ENCODE results near the gene FOXK1.

FOXK1 gene

DNA sequence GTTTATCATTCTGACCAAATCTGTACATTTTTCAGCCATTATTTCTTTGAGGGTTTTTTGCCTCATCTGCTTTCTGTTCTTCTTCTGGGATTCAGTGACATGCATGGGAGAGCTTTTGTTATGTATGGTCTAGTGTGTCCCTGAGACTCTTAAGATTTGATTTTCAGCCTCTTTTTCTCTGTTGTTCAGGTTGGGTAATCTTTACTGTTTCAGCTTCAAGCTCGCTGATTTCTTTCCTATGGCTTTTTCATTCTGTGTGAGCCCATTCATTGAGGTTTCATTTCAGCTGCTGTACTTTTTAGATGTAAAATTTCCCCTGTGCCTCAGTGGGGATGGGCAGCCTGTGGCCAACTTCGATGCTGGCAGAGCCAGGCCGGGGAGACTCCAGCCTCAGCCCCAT, 38.1 kb downstream of the FOXK1 start:
- no peak for DNase-seq

GRCh38 chr7:4722308-4722707, 40.2 kb downstream of the FOXK1 start:
- DNase-seq: no peak

GRCh38 chr7:4722960-4723630, 41.0 kb downstream of the FOXK1 start:
- DNase-seq: peak in 2 of 56 donors; percentile 23 to 28

DNA sequence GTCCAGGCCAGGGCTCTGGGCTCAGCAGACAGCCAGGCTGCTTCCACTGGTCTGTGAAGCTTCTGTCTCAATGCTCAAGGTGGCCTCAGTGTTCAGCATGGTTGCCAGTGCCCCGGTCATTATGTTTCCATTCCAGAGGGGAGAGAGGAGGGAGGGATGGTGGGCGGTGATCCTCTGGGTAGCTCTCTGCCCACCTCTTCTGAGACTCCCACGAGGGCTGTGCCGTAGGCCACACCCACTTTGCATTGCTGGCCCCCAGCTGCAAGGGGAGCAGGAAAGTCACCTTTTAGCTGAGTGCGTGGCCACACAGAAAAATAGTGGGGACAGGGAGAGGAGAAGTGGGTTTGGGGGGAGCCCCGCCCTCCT, 42.5 kb downstream of the FOXK1 start:
- no peak for DNase-seq

DNA sequence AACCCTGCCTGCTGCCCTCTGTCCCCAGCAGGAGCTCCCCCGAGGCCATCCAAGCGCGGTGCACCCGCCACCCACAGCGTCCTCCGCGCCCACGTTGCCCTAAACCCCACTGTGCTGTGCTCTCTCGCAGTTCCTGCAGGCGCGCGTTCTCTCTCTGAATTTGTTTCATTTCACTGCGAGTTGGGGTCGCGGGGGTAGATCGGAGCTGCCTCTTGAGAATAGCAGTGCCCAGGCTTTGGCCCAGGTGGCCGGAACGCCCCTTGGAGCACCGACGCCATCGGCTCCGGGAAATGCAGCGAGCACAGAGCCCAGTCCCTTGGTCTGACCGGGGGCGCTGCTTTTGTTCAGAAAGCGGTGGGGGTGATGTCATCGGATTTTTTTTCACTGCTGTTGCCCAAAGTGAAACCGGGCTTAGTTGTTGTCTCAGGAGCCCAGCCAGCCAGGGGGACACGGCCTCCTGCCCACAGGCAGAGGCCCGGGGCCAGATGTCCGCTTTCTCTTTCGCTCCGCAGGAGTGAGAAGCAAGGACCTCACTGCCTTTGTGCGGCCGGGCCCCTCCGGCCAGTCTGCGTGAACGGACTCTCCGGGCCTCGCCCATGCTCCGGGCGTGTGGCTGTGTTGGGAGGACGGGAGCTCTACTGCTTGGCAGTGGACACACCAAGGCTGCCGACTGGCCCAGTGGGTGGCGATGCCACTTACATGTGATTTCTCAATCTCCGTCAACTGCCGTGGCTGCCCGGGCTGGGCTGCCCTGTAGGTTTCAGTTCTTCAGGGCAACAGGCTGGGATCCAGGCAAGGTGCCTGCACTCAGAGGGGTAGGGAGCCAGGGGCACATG, 43.1 kb downstream of the FOXK1 start:
- DNase-seq: peak in 54 of 56 donors; percentile 30 to 92 (median 78)

DNA sequence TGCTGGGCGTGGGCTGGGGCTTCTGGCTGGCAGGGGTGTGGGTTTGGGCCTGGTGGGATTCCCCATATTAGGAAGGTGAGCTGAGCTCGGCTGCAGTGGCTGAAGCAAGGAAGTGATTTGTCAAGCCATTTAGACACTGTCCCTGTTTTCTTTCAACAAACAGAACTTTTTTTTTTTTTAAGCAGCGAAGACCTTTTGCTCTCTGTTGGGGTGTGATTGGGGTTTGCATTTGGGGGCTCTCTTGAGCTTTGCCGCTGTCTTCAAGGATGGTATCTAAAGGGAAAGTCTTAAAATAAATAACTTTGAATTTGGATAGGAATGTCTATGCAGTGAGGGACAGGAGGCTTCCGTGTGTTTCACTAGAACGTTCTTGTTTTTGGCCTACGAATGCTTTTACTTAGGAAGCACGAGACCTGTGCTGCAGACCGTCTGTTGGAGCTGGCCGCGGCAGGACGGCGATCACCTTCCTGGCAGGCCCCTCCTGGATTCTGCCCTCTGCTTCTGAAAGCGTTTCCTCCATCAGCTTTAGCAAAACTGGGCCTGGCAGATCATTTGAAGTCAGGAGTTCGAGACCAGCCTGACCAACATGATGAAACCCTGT, 43.9 kb downstream of the FOXK1 start:
- no peak for DNase-seq

GRCh38 chr7:4726566-4726965, 44.5 kb downstream of the FOXK1 start:
- DNase-seq: no peak

DNA sequence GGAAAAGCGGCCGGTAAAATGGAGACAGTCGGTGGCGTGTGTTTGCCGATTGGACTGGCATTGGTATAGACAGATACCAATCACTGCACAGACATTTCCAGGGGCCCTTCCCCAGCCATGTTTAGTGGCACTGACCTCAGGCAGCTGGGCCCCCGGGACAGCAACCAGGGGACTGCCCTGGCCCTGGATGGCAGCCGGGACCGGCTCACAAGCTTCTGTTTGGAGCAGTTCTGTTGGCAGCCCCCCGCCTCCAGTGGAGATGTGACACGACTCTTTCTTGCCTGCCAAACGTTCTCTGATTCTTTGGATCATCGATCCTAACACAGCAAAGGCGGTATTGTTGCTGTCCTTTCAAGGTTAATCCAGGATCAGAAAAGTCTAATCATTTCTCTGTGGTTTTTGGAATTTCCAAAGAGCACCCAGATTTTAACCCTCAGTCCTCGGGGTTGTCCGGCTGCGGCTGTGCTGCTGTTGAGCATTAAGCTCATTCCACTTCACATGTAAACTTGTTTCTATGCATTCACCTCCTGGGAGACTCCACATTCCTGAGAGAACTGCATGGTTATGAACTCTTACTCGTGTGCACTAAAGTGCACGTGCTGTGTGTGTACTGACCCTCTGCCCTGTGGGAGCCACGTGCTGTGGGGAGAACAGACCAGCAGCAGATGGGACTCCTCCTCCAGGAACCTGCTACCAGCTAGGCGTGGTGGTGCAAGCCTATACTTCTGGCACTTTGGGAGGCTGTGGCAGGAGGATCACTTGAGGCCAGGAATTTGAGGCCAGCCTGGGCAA, 46.0 kb downstream of the FOXK1 start:
- DNase-seq: peak in 4 of 56 donors; percentile 22 to 40 (median 32)

GRCh38 chr7:4729266-4729665, 47.2 kb downstream of the FOXK1 start:
- DNase-seq: no peak

DNA sequence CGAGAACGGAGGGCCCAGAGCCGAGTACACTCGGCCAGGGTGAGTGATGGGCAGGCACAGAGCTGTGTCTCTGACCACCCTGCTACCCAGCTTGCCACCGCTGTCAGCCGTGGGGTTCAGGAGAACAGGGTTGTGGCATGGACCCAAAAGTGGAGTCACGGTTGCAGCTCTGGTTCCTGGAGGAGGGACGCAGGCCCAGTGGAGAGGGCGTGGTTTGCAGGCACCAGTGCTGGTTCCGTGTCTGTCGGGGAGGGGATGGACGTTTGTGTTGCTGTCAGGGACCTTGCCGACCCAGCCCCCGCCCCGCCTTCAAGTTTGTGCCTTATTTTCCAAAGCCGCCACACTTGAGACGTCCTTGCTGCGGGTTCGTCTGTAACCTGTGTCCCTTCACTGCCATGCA, 48.2 kb downstream of the FOXK1 start:
- DNase-seq: peak in 1 of 56 donors; percentile 11

DNA sequence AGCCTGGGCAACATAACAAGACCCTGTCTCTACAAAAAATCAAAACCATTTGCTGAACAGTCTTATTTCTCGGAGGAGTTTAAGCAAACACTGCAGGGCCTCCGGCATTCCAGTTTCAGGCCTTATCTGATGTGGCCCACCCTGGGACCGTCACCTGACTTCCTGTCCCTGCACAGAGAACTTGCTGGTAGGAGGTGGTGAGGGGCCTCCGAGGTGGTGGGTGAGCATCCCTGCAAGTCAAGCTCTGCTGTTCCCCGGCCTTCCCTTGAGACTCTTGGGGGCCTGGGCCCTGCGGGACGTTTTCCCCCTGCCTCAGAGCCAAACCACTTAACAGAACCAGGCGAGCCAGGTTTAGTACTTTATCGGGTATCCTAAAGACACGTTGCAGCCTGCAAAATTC, 48.9 kb downstream of the FOXK1 start:
- no peak for DNase-seq

GRCh38 chr7:4731803-4732202, 49.7 kb downstream of the FOXK1 start:
- no peak for DNase-seq

GRCh38 chr7:4733936-4734528, 51.9 kb downstream of the FOXK1 start:
- DNase-seq: no peak

- DNase-seq: peak in 35 of 56 donors; percentile 13 to 81 (median 49)
Observed at GRCh38 chr7:4734587-4735345, 52.7 kb downstream of the FOXK1 start.

GRCh38 chr7:4737300-4737699, 55.2 kb downstream of the FOXK1 start:
- DNase-seq: no peak

GRCh38 chr7:4738711-4739527, 56.8 kb downstream of the FOXK1 start:
- DNase-seq: peak in 25 of 56 donors; percentile 16 to 54 (median 35)

DNA sequence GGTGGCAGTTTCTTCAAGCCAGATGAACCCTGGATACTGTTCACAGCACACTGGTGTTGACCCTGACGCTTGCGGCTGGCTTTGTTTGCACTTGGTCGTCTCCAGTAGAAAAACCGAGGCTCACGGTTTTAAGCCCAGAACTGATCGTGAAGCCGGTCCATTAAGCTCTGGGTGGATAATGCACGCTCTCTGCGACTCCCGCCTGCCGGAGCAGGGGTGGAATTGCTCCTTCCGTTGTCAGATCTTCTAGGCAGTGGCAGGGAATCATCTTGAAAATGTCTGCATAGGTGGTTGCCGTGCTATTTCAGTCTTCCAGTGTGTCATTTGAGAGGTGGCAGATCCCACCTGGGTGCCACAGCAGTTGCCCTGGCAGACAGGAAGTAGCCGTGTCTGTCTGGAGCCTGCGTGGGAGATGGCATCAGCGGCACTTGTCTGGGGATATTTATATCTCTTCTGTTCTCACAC, 57.5 kb downstream of the FOXK1 start:
- DNase-seq: peak in 34 of 56 donors; percentile 15 to 72 (median 38)

DNA sequence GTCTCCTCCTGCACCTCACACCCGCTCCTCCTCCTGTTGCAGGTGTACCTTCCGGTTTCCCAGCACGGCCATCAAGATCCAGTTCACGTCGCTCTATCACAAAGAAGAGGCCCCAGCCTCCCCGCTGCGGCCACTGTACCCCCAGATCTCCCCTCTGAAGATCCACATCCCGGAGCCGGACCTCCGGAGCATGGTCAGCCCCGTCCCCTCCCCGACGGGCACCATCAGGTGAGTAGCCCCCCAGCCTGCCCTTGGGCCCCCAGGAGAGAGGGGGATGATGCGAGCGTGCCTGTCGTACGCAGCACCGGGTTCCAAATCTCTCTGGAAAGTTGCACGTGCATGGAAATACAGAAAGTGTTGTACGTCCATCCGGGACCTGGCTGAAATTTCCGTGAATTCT, 58.7 kb downstream of the FOXK1 start:
- no peak for DNase-seq

DNA sequence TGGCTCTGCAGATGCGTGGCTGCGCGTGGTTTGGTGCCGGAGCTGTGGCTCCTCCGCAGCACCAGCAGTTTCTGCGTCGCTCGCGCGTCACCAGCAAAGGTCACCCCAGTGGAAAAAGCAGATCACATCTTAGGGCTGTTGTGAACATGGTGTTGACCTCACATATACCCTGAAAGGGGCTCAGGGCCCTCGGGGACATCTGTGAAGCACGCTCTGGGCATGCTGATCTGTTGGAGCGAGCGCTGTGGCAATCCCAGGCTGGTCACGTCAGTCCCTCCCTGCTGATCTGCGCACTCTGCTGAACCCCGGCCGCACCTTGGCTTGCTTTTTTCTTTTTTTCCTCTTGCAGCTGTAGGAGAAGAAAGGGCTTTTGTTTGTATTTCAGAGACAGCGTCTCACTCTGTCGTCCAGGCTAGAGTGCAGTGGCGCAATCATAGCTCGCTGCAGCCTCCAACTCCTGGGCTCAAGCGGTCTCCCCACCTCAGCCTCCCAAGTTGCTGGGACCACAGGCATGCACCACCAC, 60.0 kb downstream of the FOXK1 start:
- peak in 25 of 56 donors; percentile 15 to 65 (median 38) for DNase-seq

Measured in amygdala (tissue), 56 donors.